Measurements from ENCODE around the gene FBLN1.

Gene FBLN1

GRCh38 chr22:45628515-45628914, 125.8 kb downstream of the FBLN1 start:
- H3K36me3 Mint-ChIP-seq (ENCODE audit: low read depth) = no peaks in the 10 kb centered on the region
- H3K4me3 Mint-ChIP-seq = no peak overlapping the region
- H3K27ac Mint-ChIP-seq = no peak overlapping the region
- no peak for DNase-seq
- H3K4me1 Mint-ChIP-seq (ENCODE audit: low read depth) = no peaks in the 10 kb centered on the region
- peaks cover 48% of the 10 kb centered on the region for H3K27me3 Mint-ChIP-seq
- H3K9me3 Mint-ChIP-seq = no peaks in the 10 kb centered on the region

GRCh38 chr22:45629469-45630089, 126.9 kb downstream of the FBLN1 start:
- peaks cover 57% of the 10 kb centered on the region for H3K27me3 Mint-ChIP-seq
- no peak overlapping the region for H3K27ac Mint-ChIP-seq
- DNase-seq = no peak
- H3K9me3 Mint-ChIP-seq = no peaks in the 10 kb centered on the region
- H3K4me3 Mint-ChIP-seq = no peak overlapping the region
- no peaks in the 10 kb centered on the region for H3K4me1 Mint-ChIP-seq (ENCODE audit: low read depth)
- H3K36me3 Mint-ChIP-seq (ENCODE audit: low read depth) = no peaks in the 10 kb centered on the region

GRCh38 chr22:45630436-45630835, 127.8 kb downstream of the FBLN1 start:
- no peaks in the 10 kb centered on the region for H3K4me1 Mint-ChIP-seq (ENCODE audit: low read depth)
- no peak overlapping the region for H3K27ac Mint-ChIP-seq
- H3K4me3 Mint-ChIP-seq = no peak overlapping the region
- no peaks in the 10 kb centered on the region for H3K9me3 Mint-ChIP-seq
- peaks cover 58% of the 10 kb centered on the region for H3K27me3 Mint-ChIP-seq
- H3K36me3 Mint-ChIP-seq (ENCODE audit: low read depth) = no peaks in the 10 kb centered on the region
- DNase-seq = no peak

GRCh38 chr22:45631140-45631840, 128.6 kb downstream of the FBLN1 start:
- Mint-ChIP-seq H3K27me3 (peaks cover 57% of the 10 kb centered on the region), H3K4me1 (ENCODE audit: low read depth) (no peaks in the 10 kb centered on the region), H3K9me3 (no peaks in the 10 kb centered on the region), H3K4me3 (no peak overlapping the region), H3K36me3 (ENCODE audit: low read depth) (no peaks in the 10 kb centered on the region), H3K27ac (no peak overlapping the region)
- no peak for DNase-seq

- Mint-ChIP-seq H3K36me3 (ENCODE audit: low read depth) (no peaks in the 10 kb centered on the region), H3K27ac (no peak overlapping the region), H3K27me3 (peaks cover 57% of the 10 kb centered on the region), H3K9me3 (no peaks in the 10 kb centered on the region), H3K4me1 (ENCODE audit: low read depth) (no peaks in the 10 kb centered on the region), H3K4me3 (no peak overlapping the region)
- no peak for DNase-seq
Observed at GRCh38 chr22:45631841-45632238, 129.2 kb downstream of the FBLN1 start.

GRCh38 chr22:45632791-45633515, 130.3 kb downstream of the FBLN1 start:
- H3K9me3 Mint-ChIP-seq = no peaks in the 10 kb centered on the region
- H3K4me3 Mint-ChIP-seq = no peak overlapping the region
- DNase-seq = no peak
- peaks cover 63% of the 10 kb centered on the region for H3K27me3 Mint-ChIP-seq
- no peaks in the 10 kb centered on the region for H3K4me1 Mint-ChIP-seq (ENCODE audit: low read depth)
- H3K36me3 Mint-ChIP-seq (ENCODE audit: low read depth) = no peaks in the 10 kb centered on the region
- no peak overlapping the region for H3K27ac Mint-ChIP-seq

- peaks cover 3% of the 10 kb centered on the region for H3K4me1 Mint-ChIP-seq (ENCODE audit: low read depth)
- H3K27ac Mint-ChIP-seq = no peak overlapping the region
- no peaks in the 10 kb centered on the region for H3K36me3 Mint-ChIP-seq (ENCODE audit: low read depth)
- H3K27me3 Mint-ChIP-seq = peaks cover 71% of the 10 kb centered on the region
- H3K9me3 Mint-ChIP-seq = no peaks in the 10 kb centered on the region
- no peak overlapping the region for H3K4me3 Mint-ChIP-seq
- no peak for DNase-seq
Observed at GRCh38 chr22:45636683-45637082, 134.0 kb downstream of the FBLN1 start.

- H3K27me3 Mint-ChIP-seq = peaks cover 72% of the 10 kb centered on the region
- no peak for DNase-seq
- H3K4me3 Mint-ChIP-seq = no peak overlapping the region
- no peak overlapping the region for H3K27ac Mint-ChIP-seq
- peaks cover 5% of the 10 kb centered on the region for H3K4me1 Mint-ChIP-seq (ENCODE audit: low read depth)
- H3K36me3 Mint-ChIP-seq (ENCODE audit: low read depth) = no peaks in the 10 kb centered on the region
- no peaks in the 10 kb centered on the region for H3K9me3 Mint-ChIP-seq
Observed at GRCh38 chr22:45638197-45638596, 135.5 kb downstream of the FBLN1 start.

- Mint-ChIP-seq H3K27me3 (peaks cover 67% of the 10 kb centered on the region), H3K4me1 (ENCODE audit: low read depth) (peaks cover 5% of the 10 kb centered on the region), H3K9me3 (no peaks in the 10 kb centered on the region), H3K4me3 (no peak overlapping the region), H3K36me3 (ENCODE audit: low read depth) (no peaks in the 10 kb centered on the region), H3K27ac (no peak overlapping the region)
- no peak for DNase-seq
Observed at GRCh38 chr22:45638834-45639746, 136.4 kb downstream of the FBLN1 start.

- H3K4me3 Mint-ChIP-seq = no peak overlapping the region
Observed at GRCh38 chr22:45639747-45640102, 137.0 kb downstream of the FBLN1 start.

GRCh38 chr22:45640291-45640940, 137.7 kb downstream of the FBLN1 start:
- Mint-ChIP-seq H3K4me1 (ENCODE audit: low read depth) (peaks cover 9% of the 10 kb centered on the region), H3K27me3 (peaks cover 73% of the 10 kb centered on the region), H3K9me3 (no peaks in the 10 kb centered on the region), H3K27ac (no peak overlapping the region), H3K36me3 (ENCODE audit: low read depth) (no peaks in the 10 kb centered on the region), H3K4me3 (no peak overlapping the region)
- no peak for DNase-seq

More at GRCh38 chr22:45639747-45640102, 137.0 kb downstream of the FBLN1 start:
- Mint-ChIP-seq H3K4me1 (ENCODE audit: low read depth) (peaks cover 5% of the 10 kb centered on the region), H3K36me3 (ENCODE audit: low read depth) (no peaks in the 10 kb centered on the region), H3K27ac (no peak overlapping the region), H3K9me3 (no peaks in the 10 kb centered on the region), H3K27me3 (peaks cover 67% of the 10 kb centered on the region)
- DNase-seq = no peak

- no peak for DNase-seq
- peaks cover 13% of the 10 kb centered on the region for H3K4me1 Mint-ChIP-seq (ENCODE audit: low read depth)
- H3K27me3 Mint-ChIP-seq = peaks cover 77% of the 10 kb centered on the region
- no peak overlapping the region for H3K4me3 Mint-ChIP-seq
- H3K27ac Mint-ChIP-seq = no peak overlapping the region
- no peaks in the 10 kb centered on the region for H3K36me3 Mint-ChIP-seq (ENCODE audit: low read depth)
- H3K9me3 Mint-ChIP-seq = no peaks in the 10 kb centered on the region
Observed at GRCh38 chr22:45640941-45641621, 138.4 kb downstream of the FBLN1 start.

GRCh38 chr22:45642986-45643385, 140.3 kb downstream of the FBLN1 start:
- Mint-ChIP-seq H3K4me3 (no peak overlapping the region), H3K9me3 (no peaks in the 10 kb centered on the region), H3K27ac (no peak overlapping the region), H3K4me1 (ENCODE audit: low read depth) (peaks cover 13% of the 10 kb centered on the region), H3K27me3 (peaks cover 81% of the 10 kb centered on the region), H3K36me3 (ENCODE audit: low read depth) (no peaks in the 10 kb centered on the region)
- no peak for DNase-seq
